ENCODE measurements around the gene CHAF1B. TPM values are rescaled to one million over a fixed set of nuclear protein-coding genes. Genes with fewer than 3 reads are reported as not detected.
"Not testable (repeated sequence)": the region's sequence is repeated elsewhere in the genome, so short reads cannot be mapped to it uniquely, and the experiment has no call there.

Gene CHAF1B
- total RNA-seq, 3 donors from 2014 or later, result 0.64 to 2.8 (median 1.6) TPM

DNA sequence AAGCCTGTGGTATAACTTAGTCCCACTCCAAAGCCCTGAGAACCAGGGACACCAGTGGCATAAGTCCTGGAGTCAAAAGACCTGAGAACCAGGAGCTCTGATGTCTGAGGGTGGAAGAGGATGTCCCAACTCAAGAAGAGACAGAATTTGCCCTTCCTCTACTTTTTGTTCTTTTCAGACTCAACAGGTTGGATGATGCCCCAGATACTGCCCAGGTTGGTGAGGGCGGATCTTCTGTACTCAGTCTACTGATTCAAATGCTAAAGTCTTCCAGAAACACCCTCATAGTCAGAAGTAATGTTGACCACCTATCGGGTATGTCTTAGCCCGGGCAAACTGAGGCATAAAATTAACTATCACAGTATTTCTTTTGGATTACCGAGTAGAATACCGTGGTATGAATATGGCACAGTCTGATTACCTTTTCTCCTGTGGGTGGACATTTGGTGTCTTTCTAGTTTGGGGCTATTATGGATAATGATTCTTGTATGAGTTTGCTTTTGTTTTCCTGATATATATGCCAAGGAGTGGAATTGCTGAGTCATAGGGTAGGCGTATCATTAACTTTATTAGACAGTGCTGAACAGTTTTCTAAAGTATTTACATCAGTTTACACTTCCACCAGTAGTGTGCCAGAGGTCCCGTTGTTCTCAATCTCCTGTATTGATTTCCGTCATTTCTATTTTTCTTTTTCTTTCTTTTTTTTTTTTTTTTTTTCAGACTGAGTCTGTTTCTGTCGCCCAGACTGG, 3.2 kb upstream of the CHAF1B start:
- intact Hi-C loops (cut with DNase I; ENCODE audit: low total_unique reads), result no loop called here
- no peaks in the 10 kb centered on the region for H3K36me3 ChIP-seq
- TF ChIP-seq, protein P1, sequence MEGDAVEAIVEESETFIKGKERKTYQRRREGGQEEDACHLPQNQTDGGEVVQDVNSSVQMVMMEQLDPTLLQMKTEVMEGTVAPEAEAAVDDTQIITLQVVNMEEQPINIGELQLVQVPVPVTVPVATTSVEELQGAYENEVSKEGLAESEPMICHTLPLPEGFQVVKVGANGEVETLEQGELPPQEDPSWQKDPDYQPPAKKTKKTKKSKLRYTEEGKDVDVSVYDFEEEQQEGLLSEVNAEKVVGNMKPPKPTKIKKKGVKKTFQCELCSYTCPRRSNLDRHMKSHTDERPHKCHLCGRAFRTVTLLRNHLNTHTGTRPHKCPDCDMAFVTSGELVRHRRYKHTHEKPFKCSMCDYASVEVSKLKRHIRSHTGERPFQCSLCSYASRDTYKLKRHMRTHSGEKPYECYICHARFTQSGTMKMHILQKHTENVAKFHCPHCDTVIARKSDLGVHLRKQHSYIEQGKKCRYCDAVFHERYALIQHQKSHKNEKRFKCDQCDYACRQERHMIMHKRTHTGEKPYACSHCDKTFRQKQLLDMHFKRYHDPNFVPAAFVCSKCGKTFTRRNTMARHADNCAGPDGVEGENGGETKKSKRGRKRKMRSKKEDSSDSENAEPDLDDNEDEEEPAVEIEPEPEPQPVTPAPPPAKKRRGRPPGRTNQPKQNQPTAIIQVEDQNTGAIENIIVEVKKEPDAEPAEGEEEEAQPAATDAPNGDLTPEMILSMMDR (IDR thresholded peaks at IDR 0.05), result no peak
- no peak for TF ChIP-seq POLR2AphosphoS5 (IDR thresholded peaks at IDR 0.05)
- TF ChIP-seq POLR2A (IDR thresholded peaks at IDR 0.05), result no peak
- H3K27ac ChIP-seq, result no peak overlapping the region
- no peaks in the 10 kb centered on the region for H3K27me3 ChIP-seq
- no peaks in the 10 kb centered on the region for H3K4me1 ChIP-seq
- no peaks in the 10 kb centered on the region for H3K9me3 ChIP-seq
- no peak overlapping the region for H3K4me3 ChIP-seq
- DNase-seq (ENCODE audit: low spot score in 2 of 2), result no peak

DNA sequence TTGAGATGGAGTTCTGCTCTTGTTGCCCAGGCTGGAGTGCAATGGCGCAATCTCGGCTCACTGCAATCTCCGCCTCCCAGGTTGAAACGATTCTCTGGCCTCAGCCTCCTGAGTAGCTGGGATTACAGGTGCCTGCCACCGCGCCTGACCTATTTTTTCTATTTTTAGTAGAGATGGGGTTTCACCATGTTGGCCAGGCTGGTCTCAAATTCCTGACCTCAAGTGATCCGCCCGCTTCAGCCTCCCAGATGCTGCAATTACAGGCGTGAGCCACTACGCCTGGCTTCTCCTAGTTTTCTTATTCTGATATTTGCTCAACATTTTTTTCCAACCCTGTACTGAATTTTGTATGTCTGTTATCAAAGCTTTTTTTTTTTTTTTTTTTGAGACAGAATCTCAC, 2.5 kb upstream of the CHAF1B start:
- H3K9me3 ChIP-seq; H3K27me3 ChIP-seq; H3K27ac ChIP-seq; H3K4me3 ChIP-seq; intact Hi-C loops (cut with DNase I; ENCODE audit: low total_unique reads); H3K4me1 ChIP-seq; DNase-seq (ENCODE audit: low spot score in 2 of 2); H3K36me3 ChIP-seq: not testable (repeated sequence)

DNA sequence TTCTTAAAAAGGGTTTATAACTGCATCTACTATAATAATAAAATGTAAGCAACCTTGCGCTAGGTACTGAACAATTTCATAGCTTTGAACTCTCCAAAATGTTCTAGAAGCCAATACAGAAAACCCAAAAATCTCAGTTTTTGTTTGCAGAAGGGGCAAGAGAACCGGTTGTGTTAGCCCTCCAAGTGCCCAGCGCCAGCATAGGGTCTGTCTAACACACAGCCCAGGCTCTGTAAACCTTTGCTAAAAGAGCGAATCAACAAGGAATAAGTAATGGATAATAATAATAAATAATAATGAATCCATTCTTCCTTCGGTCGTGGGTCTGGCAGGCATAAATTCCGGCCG, 333 bp upstream of the CHAF1B start:
- intact Hi-C loops (cut with DNase I; ENCODE audit: low total_unique reads), result no loop called here
- Histone ChIP-seq H3K27ac (peak overlapping the region; percentile 77 to 78), H3K27me3 (no peaks in the 10 kb centered on the region), H3K4me1 (no peaks in the 10 kb centered on the region), H3K4me3 (peak overlapping the region; percentile 62 to 83 (median 66)), H3K9me3 (no peaks in the 10 kb centered on the region), H3K36me3 (no peaks in the 10 kb centered on the region)
- TF ChIP-seq, protein P1 (IDR thresholded peaks at IDR 0.05), result no peak
- TF ChIP-seq POLR2A (IDR thresholded peaks at IDR 0.05) (no peak), POLR2AphosphoS5 (IDR thresholded peaks at IDR 0.05) (no peak)
- DNase-seq (ENCODE audit: low spot score in 2 of 2), result no peak

DNA sequence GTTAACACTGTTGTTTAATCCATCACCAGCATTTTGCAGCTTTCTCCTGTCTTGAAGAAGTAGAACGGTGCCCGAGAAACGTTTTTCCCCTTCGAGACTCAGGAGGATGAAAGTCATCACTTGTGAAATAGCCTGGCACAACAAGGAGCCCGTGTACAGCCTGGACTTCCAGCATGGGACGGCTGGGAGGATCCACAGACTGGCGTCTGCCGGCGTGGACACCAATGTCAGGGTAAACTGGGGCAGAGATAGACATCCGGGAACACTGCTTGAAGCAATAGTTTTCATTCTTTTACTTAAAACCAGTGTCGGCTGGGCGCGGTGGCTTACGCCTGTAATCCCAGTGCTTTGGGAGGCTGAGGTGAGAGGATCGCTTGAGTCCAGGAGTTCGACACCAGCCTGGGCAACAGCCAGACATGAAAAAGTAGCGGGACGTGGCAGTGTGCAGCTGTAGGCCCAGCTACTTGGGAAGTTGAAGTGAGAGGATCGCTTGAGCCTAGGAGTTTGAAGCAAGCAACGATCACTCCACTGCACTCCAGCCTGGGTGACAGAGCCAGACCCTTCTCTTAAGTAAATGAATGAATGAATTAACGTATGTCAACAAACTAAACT, 945 bp downstream of the CHAF1B start:
- no peak for TF ChIP-seq POLR2AphosphoS5 (IDR thresholded peaks at IDR 0.05)
- no peak for TF ChIP-seq POLR2A (IDR thresholded peaks at IDR 0.05)
- TF ChIP-seq, protein P1 (IDR thresholded peaks at IDR 0.05), result no peak
- intact Hi-C loops (cut with DNase I; ENCODE audit: low total_unique reads), result no loop called here
- Histone ChIP-seq H3K27me3 (no peaks in the 10 kb centered on the region), H3K36me3 (no peaks in the 10 kb centered on the region), H3K4me1 (no peaks in the 10 kb centered on the region), H3K4me3 (peak overlapping the region; percentile 62 to 83 (median 66)), H3K9me3 (no peaks in the 10 kb centered on the region), H3K27ac (peak overlapping the region; percentile 77 to 78)
- no peak for DNase-seq (ENCODE audit: low spot score in 2 of 2)

DNA sequence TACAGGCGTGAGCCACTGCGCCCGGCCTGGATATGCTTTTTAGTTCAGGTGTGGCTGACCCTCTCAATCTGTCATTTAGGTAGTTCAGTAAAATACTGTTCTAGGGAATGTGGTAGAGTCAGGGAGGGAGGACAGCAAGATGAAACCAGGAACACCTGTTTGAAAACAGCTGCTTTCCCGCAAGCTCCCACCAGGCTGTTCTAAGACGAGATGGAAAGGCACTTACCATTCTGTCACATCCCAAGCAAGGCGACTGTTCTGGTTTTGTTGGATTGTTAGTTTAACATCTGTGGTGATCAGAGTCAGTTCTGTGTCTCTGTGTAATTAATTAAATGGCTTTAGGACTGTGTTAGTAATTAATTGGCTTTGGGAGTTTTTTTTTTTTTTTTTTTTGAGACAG, 2.9 kb downstream of the CHAF1B start:
- Histone ChIP-seq H3K27ac (no peak overlapping the region), H3K4me1 (no peaks in the 10 kb centered on the region), H3K27me3 (no peaks in the 10 kb centered on the region), H3K36me3 (no peaks in the 10 kb centered on the region), H3K9me3 (peaks cover 0 to 7% of the 10 kb centered on the region in 2 donors), H3K4me3 (no peak overlapping the region)
- DNase-seq (ENCODE audit: low spot score in 2 of 2), result no peak
- intact Hi-C loops (cut with DNase I; ENCODE audit: low total_unique reads), result no loop called here
- TF ChIP-seq POLR2AphosphoS5 (IDR thresholded peaks at IDR 0.05) (no peak), POLR2A (IDR thresholded peaks at IDR 0.05) (no peak)
- TF ChIP-seq, protein P1 (IDR thresholded peaks at IDR 0.05), result no peak
